H9 (cell line): ENCODE results near the gene UQCR10. TPM values are rescaled to one million over a fixed set of nuclear protein-coding genes. Genes with fewer than 3 reads are reported as not detected.

ENCODE experiments used
- DNase-seq: peaks from one replicate; pipeline ENCODE4 v3.0.0-alpha.2; 2017
- H2AFZ ChIP-seq: one replicate; pipeline ENCODE4 v1.6.1; 2013; ENCODE audit warnings: mild to moderate bottlenecking, low read length, control low read depth, moderate library complexity
- H2AK5ac ChIP-seq: 2 replicates; pipeline ENCODE4 v1.6.1; 2013; ENCODE audit warnings: low read length, control low read depth, mixed read lengths; ENCODE audit not compliant: insufficient read length
- H2BK120ac ChIP-seq: one replicate; pipeline ENCODE4 v1.6.1; 2013; ENCODE audit warnings: low read depth, mild to moderate bottlenecking, low read length, control low read depth, inconsistent platforms; ENCODE audit not compliant: poor library complexity, severe bottlenecking
- H2BK12ac ChIP-seq: 2 replicates; pipeline ENCODE4 v1.6.1; 2013; ENCODE audit warnings: low read length, control low read depth, mixed read lengths, low read depth; ENCODE audit not compliant: insufficient read length
- H2BK15ac ChIP-seq: 2 replicates; pipeline ENCODE4 v1.6.1; 2013; ENCODE audit warnings: low read depth, low read length, control low read depth
- H2BK20ac ChIP-seq: one replicate; pipeline ENCODE4 v1.6.1; 2013; ENCODE audit warnings: low read depth, mild to moderate bottlenecking, low read length, control low read depth, inconsistent platforms; ENCODE audit not compliant: poor library complexity, severe bottlenecking
- H2BK5ac ChIP-seq: 2 replicates; pipeline ENCODE4 v1.6.1; 2013; ENCODE audit warnings: low read length, control low read depth, mixed read lengths; ENCODE audit not compliant: insufficient read length
- H3K14ac ChIP-seq: 2 replicates; pipeline ENCODE4 v1.6.1; 2013; ENCODE audit warnings: low read length, control low read depth; ENCODE audit not compliant: insufficient read depth
- H3K18ac ChIP-seq: 2 replicates; pipeline ENCODE4 v1.6.1; 2013; ENCODE audit warnings: low read depth, mild to moderate bottlenecking, mixed read lengths, low read length, control low read depth; ENCODE audit not compliant: insufficient read length
- H3K23ac ChIP-seq: 2 replicates; pipeline ENCODE4 v1.6.1; 2013; ENCODE audit warnings: low read length, control low read depth, mixed read lengths, low read depth; ENCODE audit not compliant: insufficient read length
- H3K23me2 ChIP-seq: 2 replicates; pipeline ENCODE4 v1.6.1; 2013; ENCODE audit warnings: low read depth, mild to moderate bottlenecking, mixed read lengths, low read length, control low read depth; ENCODE audit not compliant: insufficient read length, poor library complexity, severe bottlenecking
- H3K27ac ChIP-seq: 2 replicates; pipeline ENCODE4 v1.5.1; 2013; ENCODE audit warnings: low read length, control low read depth, mixed read lengths, low read depth; ENCODE audit not compliant: insufficient read length
- H3K27me3 ChIP-seq: 2 replicates; pipeline ENCODE4 v1.6.1; 2013; ENCODE audit warnings: low read length, control low read depth, inconsistent platforms; ENCODE audit not compliant: insufficient read depth
- H3K4ac ChIP-seq: 2 replicates; pipeline ENCODE4 v1.6.1; 2013; ENCODE audit warnings: low read depth, mild to moderate bottlenecking, control low read depth, inconsistent platforms, low read length, moderate library complexity
- H3K4me1 ChIP-seq: 2 replicates; pipeline ENCODE4 v1.6.1; 2013; ENCODE audit warnings: low read length, control low read depth, inconsistent platforms; ENCODE audit not compliant: insufficient read depth
- H3K4me2 ChIP-seq: 2 replicates; pipeline ENCODE4 v1.6.1; 2013; ENCODE audit warnings: low read length, control low read depth, mixed read lengths; ENCODE audit not compliant: insufficient read length, insufficient read depth
- H3K56ac ChIP-seq: 2 replicates; pipeline ENCODE4 v1.6.1; 2013; ENCODE audit warnings: low read depth, mild to moderate bottlenecking, mixed read lengths, low read length, control low read depth; ENCODE audit not compliant: insufficient read length
- H3K79me1 ChIP-seq: 2 replicates; pipeline ENCODE4 v1.6.1; 2013; ENCODE audit warnings: low read depth, mild to moderate bottlenecking, moderate library complexity, low read length, control low read depth, inconsistent platforms; ENCODE audit not compliant: insufficient read depth, poor library complexity, severe bottlenecking
- H3K79me2 ChIP-seq: 2 replicates; pipeline ENCODE4 v1.6.1; 2013; ENCODE audit warnings: low read length, control low read depth, inconsistent platforms; ENCODE audit not compliant: insufficient read depth
- H3K9ac ChIP-seq: 2 replicates; pipeline ENCODE4 v1.6.1; 2013; ENCODE audit warnings: low read length, control low read depth, mixed read lengths; ENCODE audit not compliant: insufficient read length; ENCODE audit errors: extremely low read depth
- H3K9me3 ChIP-seq: one replicate; pipeline ENCODE4 v1.6.1; 2013; ENCODE audit warnings: low read depth, low read length, inconsistent platforms; ENCODE audit not compliant: control insufficient read depth
- H3T11ph ChIP-seq: one replicate; pipeline ENCODE4 v1.6.1; 2013; ENCODE audit warnings: mild to moderate bottlenecking, low read length, control low read depth, inconsistent platforms
- H4K20me1 ChIP-seq: one replicate; pipeline ENCODE4 v1.6.1; 2013; ENCODE audit not compliant: control insufficient read depth, insufficient read length, insufficient read depth
- H4K5ac ChIP-seq: 2 replicates; pipeline ENCODE4 v1.6.1; 2013; ENCODE audit warnings: low read depth, mild to moderate bottlenecking, mixed read lengths, low read length, control low read depth; ENCODE audit not compliant: insufficient read length
- H4K8ac ChIP-seq: replicated peaks from 2 replicates; pipeline ENCODE4 v1.6.1; 2013; ENCODE audit warnings: low read length, control low read depth, mixed read lengths, low read depth; ENCODE audit not compliant: insufficient read length
- H4K91ac ChIP-seq: 2 replicates; pipeline ENCODE4 v1.6.1; 2013; ENCODE audit warnings: low read depth, mild to moderate bottlenecking, moderate library complexity, mixed read lengths, low read length, control low read depth; ENCODE audit not compliant: insufficient read length
- H3K27ac Mint-ChIP-seq, 3 experiments: 2 replicates in 2 of 3; 3 replicates in 1 of 3; pipeline ENCODE4 v1.8.0; 2020 to 2021; ENCODE audit warnings: mixed read lengths in 3 of 3, mild to moderate bottlenecking in 1 of 3, moderate library complexity in 1 of 3
- H3K27me3 Mint-ChIP-seq: 2 replicates; pipeline ENCODE4 v1.8.0; 2021; ENCODE audit warnings: low read depth, mild to moderate bottlenecking, moderate library complexity, mixed read lengths
- H3K36me3 Mint-ChIP-seq, 3 experiments: 2 replicates in 2 of 3; 3 replicates in 1 of 3; pipeline ENCODE4 v1.8.0; 2020 to 2021; ENCODE audit warnings: low read depth in 3 of 3, mixed read lengths in 3 of 3; ENCODE audit not compliant: insufficient read depth in 1 of 3
- H3K4me1 Mint-ChIP-seq, 2 experiments: 2 replicates each; pipeline ENCODE4 v1.8.0; 2020; ENCODE audit warnings: mixed read lengths in 2 of 2
- H3K4me3 Mint-ChIP-seq, 2 experiments: 2 replicates in 1 of 2; 3 replicates in 1 of 2; pipeline ENCODE4 v1.8.0; 2020 to 2021; ENCODE audit warnings: mild to moderate bottlenecking in 2 of 2, mixed read lengths in 2 of 2, moderate library complexity in 1 of 2
- H3K9me3 Mint-ChIP-seq, 2 experiments: 2 replicates in 1 of 2; 3 replicates in 1 of 2; pipeline ENCODE4 v1.8.0; 2020; ENCODE audit warnings: mild to moderate bottlenecking in 2 of 2, mixed read lengths in 2 of 2, moderate library complexity in 1 of 2
- CTCF ChIP-seq: fragments of 200-600 bp; sonication (generic); conservative IDR thresholded peaks from 3 replicates; pipeline ENCODE4 v1.8.0; 2021; ENCODE audit warnings: antibody characterized with exemption, mild to moderate bottlenecking
- WGBS: extraction: QIAGEN DNeasy Blood & Tissue Kit; methylation state at CpG from one replicate; pipeline ENCODE4 v1.1.7; 2013; ENCODE audit warnings: missing lambda C conversion rate, low lambda C conversion rate, mixed read lengths; ENCODE audit not compliant: insufficient read length; ENCODE audit errors: extremely low coverage; 5-methylcytosine and 5-hydroxymethylcytosine counted together
- total RNA-seq: library from RNA; stranded (reverse); gene quantifications from 2 replicates; pipeline ENCODE4 v1.2.1, GENCODE V29; 2021

The UQCR10 gene
- total RNA-seq, 1 experiment from 2014 or later: 124 TPM

DNA sequence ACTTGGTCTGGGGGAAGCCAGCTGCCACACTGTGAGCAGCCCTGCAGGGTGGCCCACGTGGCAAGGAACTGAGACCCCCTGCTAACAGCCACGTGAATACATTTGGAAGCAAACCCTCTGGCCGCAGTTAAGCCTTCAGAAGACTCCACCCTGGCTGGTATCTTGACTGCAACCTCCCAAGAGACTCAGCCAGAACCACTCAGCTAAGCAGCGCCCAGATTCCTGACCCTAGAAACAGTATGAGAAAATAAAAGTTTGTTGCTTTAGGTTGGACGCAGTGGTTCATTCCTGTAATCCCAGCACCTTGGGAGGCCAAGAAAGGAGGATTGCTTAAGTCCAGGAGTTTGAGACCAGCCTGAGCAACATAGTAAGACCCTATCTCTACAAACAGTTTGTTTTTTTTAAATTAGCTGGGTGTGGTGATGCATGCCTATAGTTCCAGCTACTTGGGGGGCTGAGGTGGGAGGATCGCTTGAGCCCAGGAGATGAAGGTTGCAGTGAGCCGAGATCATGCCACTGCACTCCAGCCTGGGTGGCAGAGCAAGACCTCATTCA, 9.0 kb upstream of the UQCR10 start:
- H4K91ac ChIP-seq: no peak overlapping the region
- no peak overlapping the region for H3K4ac ChIP-seq
- Mint-ChIP-seq H3K4me1 (peaks cover 5 to 13% of the 10 kb centered on the region in 2 experiments), H3K9me3 (no peaks in the 10 kb centered on the region), H3K36me3 (no peaks in the 10 kb centered on the region), H3K27me3 (no peaks in the 10 kb centered on the region; the same call in 1 of the 2 replicates), H3K4me3 (no peak overlapping the region), H3K27ac (peak overlapping the region in 1 of 3 experiments; percentile 47; a peak in 1 of 7 replicates)
- no peaks in the 10 kb centered on the region for H3K23me2 ChIP-seq
- no peak overlapping the region for H3K14ac ChIP-seq
- H2BK120ac ChIP-seq: no peak overlapping the region
- no peak overlapping the region for H2AFZ ChIP-seq
- no peak overlapping the region for H2BK5ac ChIP-seq
- no CpG with 5 or more reads among the region's 7 CpGs for WGBS
- no peak overlapping the region for H3T11ph ChIP-seq
- no peaks in the 10 kb centered on the region for H3K79me2 ChIP-seq
- no peaks in the 10 kb centered on the region for H3K79me1 ChIP-seq
- H2BK15ac ChIP-seq: no peak overlapping the region
- no peaks in the 10 kb centered on the region for H4K20me1 ChIP-seq
- no peak overlapping the region for H3K18ac ChIP-seq
- H3K9ac ChIP-seq: no peak overlapping the region
- DNase-seq: no peak
- no peak overlapping the region for H3K56ac ChIP-seq
- H3K4me1 ChIP-seq: no peaks in the 10 kb centered on the region
- H3K9me3 ChIP-seq: no peaks in the 10 kb centered on the region
- H4K5ac ChIP-seq: no peak overlapping the region
- H3K27ac ChIP-seq: no peak overlapping the region
- no peaks in the 10 kb centered on the region for H3K27me3 ChIP-seq
- H2BK20ac ChIP-seq: no peak overlapping the region
- no peak overlapping the region for H2AK5ac ChIP-seq
- no peak overlapping the region for H2BK12ac ChIP-seq
- H3K4me2 ChIP-seq: no peak overlapping the region
- no peak for TF ChIP-seq CTCF
- no peak overlapping the region for H4K8ac ChIP-seq
- no peak overlapping the region for H3K23ac ChIP-seq
